Measurements from ENCODE around the gene ZFP57. TPM values are rescaled to one million over a fixed set of nuclear protein-coding genes. Genes with fewer than 3 reads are reported as not detected.

The ZFP57 gene
- total RNA-seq, 1 experiment from 2014 or later: not detected

GRCh38 chr6:29630315-29630714 is 50.6 kb downstream of the ZFP57 start:
- Histone ChIP-seq H3K27me3 (replicated peaks; ENCODE audit: control insufficient read depth, insufficient read depth, low read length) (no peaks in the 10 kb centered on the region), H3K36me3 (ENCODE audit: control insufficient read depth, insufficient read depth, low read length) (no peaks in the 10 kb centered on the region), H3K4me1 (0 out of 2 replicates have a peak, but pooled peaks cover 5% of the 10 kb centered on the region), H3K9me3 (no peaks in the 10 kb centered on the region), H3K4me3 (ENCODE audit: low read depth, low read length) (no peak overlapping the region)
- TF ChIP-seq, protein P1, sequence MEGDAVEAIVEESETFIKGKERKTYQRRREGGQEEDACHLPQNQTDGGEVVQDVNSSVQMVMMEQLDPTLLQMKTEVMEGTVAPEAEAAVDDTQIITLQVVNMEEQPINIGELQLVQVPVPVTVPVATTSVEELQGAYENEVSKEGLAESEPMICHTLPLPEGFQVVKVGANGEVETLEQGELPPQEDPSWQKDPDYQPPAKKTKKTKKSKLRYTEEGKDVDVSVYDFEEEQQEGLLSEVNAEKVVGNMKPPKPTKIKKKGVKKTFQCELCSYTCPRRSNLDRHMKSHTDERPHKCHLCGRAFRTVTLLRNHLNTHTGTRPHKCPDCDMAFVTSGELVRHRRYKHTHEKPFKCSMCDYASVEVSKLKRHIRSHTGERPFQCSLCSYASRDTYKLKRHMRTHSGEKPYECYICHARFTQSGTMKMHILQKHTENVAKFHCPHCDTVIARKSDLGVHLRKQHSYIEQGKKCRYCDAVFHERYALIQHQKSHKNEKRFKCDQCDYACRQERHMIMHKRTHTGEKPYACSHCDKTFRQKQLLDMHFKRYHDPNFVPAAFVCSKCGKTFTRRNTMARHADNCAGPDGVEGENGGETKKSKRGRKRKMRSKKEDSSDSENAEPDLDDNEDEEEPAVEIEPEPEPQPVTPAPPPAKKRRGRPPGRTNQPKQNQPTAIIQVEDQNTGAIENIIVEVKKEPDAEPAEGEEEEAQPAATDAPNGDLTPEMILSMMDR (IDR thresholded peaks at IDR 0.05; ENCODE audit: insufficient read depth in 1 of 2, low read depth in 1 of 2, low read length in 1 of 2, severe bottlenecking in 1 of 2, unreplicated experiment in 1 of 2): no peak
- no peaks in the 10 kb centered on the region for H3K36me3 Mint-ChIP-seq (ENCODE audit: insufficient read depth, unreplicated experiment)
- peaks cover 14% of the 10 kb centered on the region for H3K4me1 Mint-ChIP-seq (ENCODE audit: low read depth, unreplicated experiment)
- peaks cover 39% of the 10 kb centered on the region for H3K27me3 Mint-ChIP-seq (ENCODE audit: insufficient read depth, unreplicated experiment)
- DNase-seq: no peak
- H3K4me3 Mint-ChIP-seq (ENCODE audit: unreplicated experiment): no peak overlapping the region
- no peak overlapping the region for H3K27ac Mint-ChIP-seq (ENCODE audit: unreplicated experiment)
- ChIA-PET CTCF (interaction anchor here (0.6 kb wide), 1 partner anchor 185 kb away, joined by 4 read pairs; no protein-coding TSS in a partner anchor), POLR2A (no interaction called here)
- no TSS peak for BruUV-seq (replicated peaks)
- H3K9me3 Mint-ChIP-seq (ENCODE audit: unreplicated experiment): no peaks in the 10 kb centered on the region
- intact Hi-C loops (cut with micrococcal nuclease; ENCODE audit: unreplicated experiment): no loop called here

DNA sequence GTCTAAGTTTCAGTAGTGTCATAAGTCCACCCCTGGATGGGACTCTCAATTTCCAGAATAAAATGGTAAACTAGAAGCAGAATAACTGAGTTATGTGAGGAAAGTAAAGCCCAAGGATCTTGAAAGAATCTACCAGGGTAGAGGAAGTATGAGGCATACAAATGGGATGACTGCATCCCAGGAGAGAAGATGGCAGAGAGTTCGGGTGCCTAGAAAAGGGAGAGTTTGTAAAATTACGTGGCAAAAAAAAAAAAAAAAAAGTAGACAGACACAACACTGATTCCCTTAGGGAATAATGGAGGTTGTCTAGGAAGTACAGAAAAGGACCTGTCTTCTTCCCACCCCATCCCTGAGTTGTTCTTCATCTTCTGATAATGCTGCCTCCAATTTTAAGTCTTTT is 51.4 kb downstream of the ZFP57 start:
- H3K36me3 Mint-ChIP-seq (ENCODE audit: insufficient read depth, unreplicated experiment): no peaks in the 10 kb centered on the region
- BruUV-seq (replicated peaks): no TSS peak
- TF ChIP-seq, protein P1 (IDR thresholded peaks at IDR 0.05; ENCODE audit: insufficient read depth in 1 of 2, low read depth in 1 of 2, low read length in 1 of 2, severe bottlenecking in 1 of 2, unreplicated experiment in 1 of 2): no peak
- H3K4me1 Mint-ChIP-seq (ENCODE audit: low read depth, unreplicated experiment): peaks cover 14% of the 10 kb centered on the region
- ChIA-PET POLR2A (no interaction called here), CTCF (no interaction called here)
- no peaks in the 10 kb centered on the region for H3K9me3 ChIP-seq
- no peak for DNase-seq
- H3K36me3 ChIP-seq (ENCODE audit: control insufficient read depth, insufficient read depth, low read length): no peaks in the 10 kb centered on the region
- H3K27me3 ChIP-seq (replicated peaks; ENCODE audit: control insufficient read depth, insufficient read depth, low read length): no peaks in the 10 kb centered on the region
- H3K9me3 Mint-ChIP-seq (ENCODE audit: unreplicated experiment): no peaks in the 10 kb centered on the region
- peaks cover 40% of the 10 kb centered on the region for H3K27me3 Mint-ChIP-seq (ENCODE audit: insufficient read depth, unreplicated experiment)
- H3K27ac Mint-ChIP-seq (ENCODE audit: unreplicated experiment): no peak overlapping the region
- no peak overlapping the region for H3K4me3 Mint-ChIP-seq (ENCODE audit: unreplicated experiment)
- intact Hi-C loops (cut with micrococcal nuclease; ENCODE audit: unreplicated experiment): no loop called here
- no peak overlapping the region for H3K4me3 ChIP-seq (ENCODE audit: low read depth, low read length)
- 0 out of 2 replicates have a peak, but pooled peaks cover 5% of the 10 kb centered on the region for H3K4me1 ChIP-seq

DNA sequence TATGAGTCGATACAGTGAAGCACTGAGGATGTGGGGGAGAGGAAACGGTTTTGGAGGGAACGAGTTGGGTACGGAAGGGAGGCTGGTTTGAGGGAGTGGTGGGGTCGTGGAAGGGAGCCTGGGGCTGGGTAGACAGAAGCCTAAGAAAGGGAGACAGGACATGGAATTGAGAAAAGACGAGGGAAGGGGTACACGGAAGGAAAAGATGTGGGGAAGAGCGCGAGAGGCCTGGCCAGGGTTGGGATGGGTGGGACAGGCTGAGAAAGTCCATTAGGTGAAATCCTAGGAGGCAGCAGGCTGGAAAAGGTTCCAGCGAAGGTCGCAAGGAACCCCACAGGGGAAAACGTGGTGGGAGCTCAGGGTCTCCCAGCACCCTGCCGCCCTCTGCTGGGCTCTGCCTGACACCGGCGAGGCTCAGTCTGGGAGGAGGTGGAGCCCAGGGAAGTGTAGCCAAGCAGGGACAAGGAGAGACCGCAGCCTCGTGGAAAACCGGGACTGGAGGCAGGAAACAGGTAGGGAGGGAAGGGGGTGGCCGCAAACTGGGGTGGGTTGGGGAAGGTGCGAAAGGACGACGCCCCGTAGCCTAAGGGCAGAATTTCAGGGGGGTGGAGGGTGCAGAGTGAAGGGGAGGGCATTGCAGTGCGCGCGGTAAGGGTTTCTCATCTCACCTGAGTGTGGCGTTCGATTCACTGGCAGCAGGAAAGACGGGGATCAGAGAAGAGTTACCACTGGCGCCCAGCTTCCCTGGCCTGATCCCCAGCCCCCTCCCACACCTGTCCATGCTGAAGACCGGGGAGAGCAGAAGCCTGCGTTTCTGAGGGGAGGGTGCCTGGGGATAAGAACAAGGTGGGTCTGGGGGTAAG is 52.3 kb downstream of the ZFP57 start:
- no peaks in the 10 kb centered on the region for H3K27me3 ChIP-seq (replicated peaks; ENCODE audit: control insufficient read depth, insufficient read depth, low read length)
- H3K4me3 ChIP-seq (ENCODE audit: low read depth, low read length): peak overlapping the region; percentile 43
- Mint-ChIP-seq H3K27ac (ENCODE audit: unreplicated experiment) (no peak overlapping the region), H3K4me1 (ENCODE audit: low read depth, unreplicated experiment) (peaks cover 13% of the 10 kb centered on the region), H3K9me3 (ENCODE audit: unreplicated experiment) (no peaks in the 10 kb centered on the region), H3K4me3 (ENCODE audit: unreplicated experiment) (peak overlapping the region; percentile 84), H3K27me3 (ENCODE audit: insufficient read depth, unreplicated experiment) (peaks cover 43% of the 10 kb centered on the region), H3K36me3 (ENCODE audit: insufficient read depth, unreplicated experiment) (no peaks in the 10 kb centered on the region)
- POLR2A ChIA-PET: interaction anchor here (0.6 kb wide), 1 partner anchor 810 kb away, joined by 3 read pairs; no protein-coding TSS in a partner anchor
- H3K9me3 ChIP-seq: no peaks in the 10 kb centered on the region
- CTCF ChIA-PET: interaction anchor here (0.6 to 1.0 kb wide), 6 partner anchors 15 to 1666 kb away, joined by 4 to 5 read pairs (median 4); no protein-coding TSS in a partner anchor
- intact Hi-C loops (cut with micrococcal nuclease; ENCODE audit: unreplicated experiment): no loop called here
- H3K4me1 ChIP-seq: 0 out of 2 replicates have a peak, but pooled peaks cover 5% of the 10 kb centered on the region
- H3K36me3 ChIP-seq (ENCODE audit: control insufficient read depth, insufficient read depth, low read length): no peaks in the 10 kb centered on the region
- DNase-seq: peak; percentile 76 to 77
- TF ChIP-seq, protein P1 (IDR thresholded peaks at IDR 0.05; ENCODE audit: insufficient read depth in 1 of 2, low read depth in 1 of 2, low read length in 1 of 2, severe bottlenecking in 1 of 2, unreplicated experiment in 1 of 2): peak; percentile 55 to 85
- no TSS peak for BruUV-seq (replicated peaks)

Data from Caco-2 (cell line).